ENCODE data around the gene CCDC40. TPM values are rescaled to one million over a fixed set of nuclear protein-coding genes. Genes with fewer than 3 reads are reported as not detected.
A peak's percentile ranks its signal among the peaks of the same experiment; 100 is the strongest.

The CCDC40 gene
- total RNA-seq, 2 experiments from 2014 or later = not detected

DNA sequence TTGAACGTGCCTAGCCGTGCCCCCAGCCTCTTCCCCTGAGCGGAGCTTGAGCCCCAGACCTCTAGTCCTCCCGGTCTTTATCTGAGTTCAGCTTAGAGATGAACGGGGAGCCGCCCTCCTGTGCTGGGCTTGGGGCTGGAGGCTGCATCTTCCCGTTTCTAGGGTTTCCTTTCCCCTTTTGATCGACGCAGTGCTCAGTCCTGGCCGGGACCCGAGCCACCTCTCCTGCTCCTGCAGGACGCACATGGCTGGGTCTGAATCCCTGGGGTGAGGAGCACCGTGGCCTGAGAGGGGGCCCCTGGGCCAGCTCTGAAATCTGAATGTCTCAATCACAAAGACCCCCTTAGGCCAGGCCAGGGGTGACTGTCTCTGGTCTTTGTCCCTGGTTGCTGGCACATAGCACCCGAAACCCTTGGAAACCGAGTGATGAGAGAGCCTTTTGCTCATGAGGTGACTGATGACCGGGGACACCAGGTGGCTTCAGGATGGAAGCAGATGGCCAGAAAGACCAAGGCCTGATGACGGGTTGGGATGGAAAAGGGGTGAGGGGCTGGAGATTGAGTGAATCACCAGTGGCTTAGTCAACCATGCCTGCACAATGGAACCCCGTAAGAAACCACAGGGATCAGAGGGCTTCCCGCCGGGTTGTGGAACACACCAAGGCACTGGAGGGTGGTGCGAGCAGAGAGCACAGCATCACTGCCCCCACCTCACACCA, 65.7 kb downstream of the CCDC40 start:
- intact Hi-C loops (cut with micrococcal nuclease; ENCODE audit: unreplicated experiment) = loop anchor here (2.0 to 5.0 kb wide), 2 partner anchors 45 to 151 kb away; partner anchors contain the start of gene EIF4A3
- no peaks in the 10 kb centered on the region for H4K20me1 ChIP-seq (ENCODE audit: insufficient read depth, low read length)
- no peaks in the 10 kb centered on the region for H3K9me3 ChIP-seq (ENCODE audit: low read length)
- no peaks in the 10 kb centered on the region for H3K36me3 ChIP-seq (ENCODE audit: insufficient read depth, low read length)
- H3K4me2 ChIP-seq (ENCODE audit: low read length) = peak overlapping the region; percentile 86
- peaks cover 22% of the 10 kb centered on the region for H3K4me1 ChIP-seq (ENCODE audit: insufficient read depth, low read length, poor library complexity, severe bottlenecking)
- no peaks in the 10 kb centered on the region for H3K9me2 ChIP-seq (ENCODE audit: insufficient read depth, low read length)
- POLR2A ChIA-PET = interaction anchor here (0.6 to 1.3 kb wide), 4 partner anchors 10 to 48 kb away, joined by 3 to 4 read pairs (median 4); no protein-coding TSS in a partner anchor
- CTCF ChIA-PET (ENCODE audit: unreplicated experiment) = interaction anchor here (0.5 to 1.3 kb wide), 4 partner anchors 20 to 341 kb away, joined by 3 to 10 read pairs (median 4); no protein-coding TSS in a partner anchor
- TF ChIP-seq, protein P1, sequence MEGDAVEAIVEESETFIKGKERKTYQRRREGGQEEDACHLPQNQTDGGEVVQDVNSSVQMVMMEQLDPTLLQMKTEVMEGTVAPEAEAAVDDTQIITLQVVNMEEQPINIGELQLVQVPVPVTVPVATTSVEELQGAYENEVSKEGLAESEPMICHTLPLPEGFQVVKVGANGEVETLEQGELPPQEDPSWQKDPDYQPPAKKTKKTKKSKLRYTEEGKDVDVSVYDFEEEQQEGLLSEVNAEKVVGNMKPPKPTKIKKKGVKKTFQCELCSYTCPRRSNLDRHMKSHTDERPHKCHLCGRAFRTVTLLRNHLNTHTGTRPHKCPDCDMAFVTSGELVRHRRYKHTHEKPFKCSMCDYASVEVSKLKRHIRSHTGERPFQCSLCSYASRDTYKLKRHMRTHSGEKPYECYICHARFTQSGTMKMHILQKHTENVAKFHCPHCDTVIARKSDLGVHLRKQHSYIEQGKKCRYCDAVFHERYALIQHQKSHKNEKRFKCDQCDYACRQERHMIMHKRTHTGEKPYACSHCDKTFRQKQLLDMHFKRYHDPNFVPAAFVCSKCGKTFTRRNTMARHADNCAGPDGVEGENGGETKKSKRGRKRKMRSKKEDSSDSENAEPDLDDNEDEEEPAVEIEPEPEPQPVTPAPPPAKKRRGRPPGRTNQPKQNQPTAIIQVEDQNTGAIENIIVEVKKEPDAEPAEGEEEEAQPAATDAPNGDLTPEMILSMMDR (conservative IDR thresholded peaks at IDR 0.05; ENCODE audit: low read length) = no peak
- TF ChIP-seq EZH2phosphoT487 (IDR thresholded peaks at IDR 0.05; ENCODE audit: borderline replicate concordance, low read depth, low read length) = no peak
- peak overlapping the region; percentile 75 for H3K4me3 ChIP-seq (ENCODE audit: low read depth, low read length, poor library complexity, severe bottlenecking)
- H3K27ac ChIP-seq (ENCODE audit: low read depth, low read length, poor library complexity, severe bottlenecking) = no peak overlapping the region
- no peaks in the 10 kb centered on the region for H3K79me2 ChIP-seq (ENCODE audit: insufficient read depth, low read depth, low read length)
- H2AFZ ChIP-seq (ENCODE audit: low read length) = peak overlapping the region; percentile 62
- peak; percentile 48 for DNase-seq (ENCODE audit: low spot score)
- TSS peak; percentile 66 for BruUV-seq (replicated peaks)

DNA sequence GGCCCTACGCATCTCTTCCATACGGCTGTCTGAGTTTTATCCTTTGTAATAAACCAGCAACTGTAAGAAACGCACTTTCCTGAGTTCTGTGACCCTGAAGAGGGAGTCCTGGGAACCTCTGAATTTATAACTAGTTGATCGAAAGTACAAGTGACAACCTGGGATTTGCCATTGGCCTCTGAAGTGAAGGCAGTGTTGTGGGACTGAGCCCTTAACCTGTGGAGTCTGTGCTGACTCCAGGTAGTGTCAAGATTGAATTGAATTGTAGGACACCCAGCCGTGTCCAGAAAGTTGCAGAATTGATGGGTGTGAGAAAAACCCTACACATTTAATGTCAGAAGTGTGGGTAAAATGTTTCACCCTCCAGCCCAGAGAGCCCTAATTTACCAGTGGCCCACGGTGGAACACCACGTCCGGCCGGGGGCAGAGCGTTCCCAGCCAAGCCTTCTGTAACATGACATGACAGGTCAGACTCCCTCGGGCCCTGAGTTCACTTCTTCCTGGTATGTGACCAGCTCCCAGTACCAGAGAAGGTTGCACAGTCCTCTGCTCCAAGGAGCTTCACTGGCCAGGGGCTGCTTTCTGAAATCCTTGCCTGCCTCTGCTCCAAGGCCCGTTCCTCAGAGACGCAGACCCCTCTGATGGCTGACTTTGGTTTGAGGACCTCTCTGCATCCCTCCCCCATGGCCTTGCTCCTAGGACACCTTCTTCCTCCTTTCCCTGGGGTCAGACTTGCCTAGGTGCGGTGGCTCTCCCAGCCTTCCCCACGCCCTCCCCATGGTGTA, 66.4 kb downstream of the CCDC40 start:
- Histone ChIP-seq H4K20me1 (ENCODE audit: insufficient read depth, low read length) (no peaks in the 10 kb centered on the region), H3K9me2 (ENCODE audit: insufficient read depth, low read length) (no peaks in the 10 kb centered on the region), H3K4me3 (ENCODE audit: low read depth, low read length, poor library complexity, severe bottlenecking) (peak overlapping the region; percentile 75), H2AFZ (ENCODE audit: low read length) (no peak overlapping the region), H3K27ac (ENCODE audit: low read depth, low read length, poor library complexity, severe bottlenecking) (no peak overlapping the region), H3K9me3 (ENCODE audit: low read length) (no peaks in the 10 kb centered on the region), H3K4me2 (ENCODE audit: low read length) (peak overlapping the region; percentile 86), H3K79me2 (ENCODE audit: insufficient read depth, low read depth, low read length) (no peaks in the 10 kb centered on the region), H3K4me1 (ENCODE audit: insufficient read depth, low read length, poor library complexity, severe bottlenecking) (peaks cover 22% of the 10 kb centered on the region), H3K36me3 (ENCODE audit: insufficient read depth, low read length) (no peaks in the 10 kb centered on the region)
- POLR2A ChIA-PET = interaction anchor here (0.6 kb wide), 1 partner anchor 45 kb away, joined by 4 read pairs; no protein-coding TSS in a partner anchor
- TF ChIP-seq EZH2phosphoT487 (IDR thresholded peaks at IDR 0.05; ENCODE audit: borderline replicate concordance, low read depth, low read length) = no peak
- TF ChIP-seq, protein P1 (conservative IDR thresholded peaks at IDR 0.05; ENCODE audit: low read length) = no peak
- no TSS peak for BruUV-seq (replicated peaks)
- CTCF ChIA-PET (ENCODE audit: unreplicated experiment) = no interaction called here
- DNase-seq (ENCODE audit: low spot score) = no peak
- intact Hi-C loops (cut with micrococcal nuclease; ENCODE audit: unreplicated experiment) = loop anchor here (5.0 kb wide), 1 partner anchor 44 kb away; the partner anchor contains the start of gene EIF4A3
